CD4-positive, alpha-beta memory T cell (primary cell): ENCODE results near the gene ARHGAP24. TPM values are rescaled to one million over a fixed set of nuclear protein-coding genes. Genes with fewer than 3 reads are reported as not detected.

Experiments
- CTCF ChIA-PET: fragments of 350-600 bp; sonication (Branson Sonifier 250); formaldehyde crosslinking; loops from one replicate; lab custom pipeline; 2021; ENCODE audit warnings: inconsistent platforms; ENCODE audit not compliant: partially characterized antibody; lab: Charles Lee
- POLR2A ChIA-PET: fragments of 350-600 bp; sonication (Branson Sonifier 250); formaldehyde crosslinking; loops from one replicate; lab custom pipeline; 2021; ENCODE audit not compliant: partially characterized antibody; lab: Charles Lee
- DNase-seq, 5 donors: peaks; one replicate each; pipeline versions ENCODE4 v3.0.0 to v3.0.0-alpha.2; 2020 to 2022; ENCODE audit warnings: mixed read lengths in 1 of 5
- H3K27ac ChIP-seq: one replicate; pipeline ENCODE4 v1.7.0; 2013; ENCODE audit warnings: low read depth, low read length
- H3K27me3 ChIP-seq: 2 replicates; pipeline ENCODE4 v1.7.0; 2013; ENCODE audit warnings: mild to moderate bottlenecking, low read length, moderate library complexity; ENCODE audit not compliant: insufficient read depth
- H3K36me3 ChIP-seq: 2 replicates; pipeline ENCODE4 v1.7.0; 2013; ENCODE audit warnings: mild to moderate bottlenecking, low read length, moderate library complexity; ENCODE audit not compliant: insufficient read depth
- H3K4me1 ChIP-seq: 2 replicates; pipeline ENCODE4 v1.7.0; 2013; ENCODE audit warnings: mild to moderate bottlenecking, low read length, moderate library complexity; ENCODE audit not compliant: insufficient read depth
- H3K4me3 ChIP-seq, 2 donors: one replicate each; pipeline ENCODE4 v1.7.0; 2013; ENCODE audit warnings: low read length in 2 of 2, mild to moderate bottlenecking in 1 of 2
- H3K9me3 ChIP-seq, 2 donors: one replicate each; pipeline ENCODE4 v1.7.0; 2013; ENCODE audit warnings: low read length in 2 of 2, control low read depth in 1 of 2; ENCODE audit not compliant: control insufficient read depth in 1 of 2
- H3K27ac Mint-ChIP-seq, 7 donors: one replicate each; pipeline ENCODE4 v1.8.0; 2020 to 2021; ENCODE audit warnings: mixed read lengths in 7 of 7, mild to moderate bottlenecking in 6 of 7, inconsistent platforms in 3 of 7, moderate library complexity in 3 of 7
- H3K27me3 Mint-ChIP-seq, 2 donors: one replicate each; pipeline ENCODE4 v1.8.0; 2020 to 2021; ENCODE audit warnings: mixed read lengths in 2 of 2
- H3K36me3 Mint-ChIP-seq, 2 donors: one replicate each; pipeline ENCODE4 v1.8.0; 2020 to 2021; ENCODE audit warnings: mixed read lengths in 2 of 2, inconsistent platforms in 1 of 2, mild to moderate bottlenecking in 1 of 2
- H3K4me1 Mint-ChIP-seq, 4 donors: one replicate each; pipeline ENCODE4 v1.8.0; 2020 to 2021; ENCODE audit warnings: mixed read lengths in 4 of 4, mild to moderate bottlenecking in 1 of 4
- H3K4me3 Mint-ChIP-seq, 8 donors: one replicate each; pipeline ENCODE4 v1.8.0; 2020 to 2021; ENCODE audit warnings: mixed read lengths in 8 of 8, mild to moderate bottlenecking in 7 of 8, moderate library complexity in 6 of 8, inconsistent platforms in 3 of 8
- H3K9me3 Mint-ChIP-seq, 8 donors: one replicate each; pipeline ENCODE4 v1.8.0; 2020 to 2021; ENCODE audit warnings: mixed read lengths in 8 of 8, mild to moderate bottlenecking in 5 of 8, inconsistent platforms in 3 of 8, moderate library complexity in 1 of 8
- intact Hi-C: fragments of 100-400 bp; cut with micrococcal nuclease; formaldehyde crosslinking; loops from one replicate; pipeline ENCODE4 v1.15.1; 2023
- polyA plus RNA-seq, 2 donors: library from polyadenylated mRNA; unstranded; fragments of 300-500 nt; fragmentation: Illumina TruSeq; gene quantifications; one replicate each; pipeline ENCODE4 v1.2.3, GENCODE V29; 2021
- total RNA-seq, 2 experiments: library from RNA; stranded (reverse); gene quantifications; one replicate each; pipeline ENCODE4 v1.2.3, GENCODE V29; 2021

The ARHGAP24 gene
- total and polyA plus RNA-seq, 4 experiments from 2014 or later: 0.30 TPM; not detected in 3

DNA sequence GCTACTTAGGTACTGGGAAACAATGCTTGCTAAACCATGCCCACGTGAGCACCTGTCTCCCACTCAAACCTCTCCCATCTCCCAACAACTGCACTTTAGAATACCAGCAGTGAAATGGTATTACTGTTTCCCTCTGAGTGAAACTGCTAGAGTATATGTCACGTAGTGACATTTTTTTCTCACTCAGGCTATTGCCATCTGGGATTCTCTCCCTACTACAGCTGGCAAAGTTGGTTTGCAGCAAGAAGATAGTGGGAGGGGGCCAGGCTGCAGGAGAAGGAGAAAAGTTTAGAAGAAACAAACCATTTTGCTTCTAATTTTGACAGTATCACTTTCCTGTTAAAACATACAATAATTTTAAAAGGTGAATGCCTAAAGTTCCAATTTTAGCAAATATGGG is 526.6 kb downstream of the ARHGAP24 start:
- Mint-ChIP-seq H3K27ac (no peak overlapping the region), H3K4me1 (no peaks in the 10 kb centered on the region), H3K27me3 (peaks cover 0 to 3% of the 10 kb centered on the region in 2 donors), H3K4me3 (no peak overlapping the region), H3K36me3 (no peaks in the 10 kb centered on the region), H3K9me3 (peaks cover 0 to 6% (median 0%) of the 10 kb centered on the region in 8 donors)
- intact Hi-C loops: no loop called here
- Histone ChIP-seq H3K9me3 (no peaks in the 10 kb centered on the region), H3K4me3 (no peak overlapping the region), H3K27me3 (no peaks in the 10 kb centered on the region), H3K36me3 (no peaks in the 10 kb centered on the region), H3K4me1 (no peaks in the 10 kb centered on the region), H3K27ac (no peak overlapping the region)
- CTCF ChIA-PET: no interaction called here
- POLR2A ChIA-PET: no interaction called here
- DNase-seq: no peak

DNA sequence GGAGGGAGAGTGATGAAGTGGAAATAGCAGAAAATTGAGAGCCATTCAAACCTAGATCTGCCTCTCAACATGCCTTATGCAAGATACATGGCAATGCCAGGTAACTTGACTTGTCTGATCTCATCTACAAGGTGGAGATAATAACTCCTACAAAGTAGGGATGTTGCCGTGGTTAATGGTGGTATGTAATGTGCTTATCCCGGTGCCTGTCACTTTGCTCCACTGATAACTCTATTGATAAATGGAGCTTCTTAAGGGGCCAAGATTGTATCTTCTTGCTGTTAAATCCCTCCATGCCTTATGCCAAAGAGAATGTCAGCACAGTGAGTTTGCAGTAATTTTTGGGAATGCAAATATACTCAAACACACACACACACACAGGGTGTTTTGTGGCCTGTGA is 529.1 kb downstream of the ARHGAP24 start:
- no peaks in the 10 kb centered on the region for H3K4me1 ChIP-seq
- no peaks in the 10 kb centered on the region for H3K4me1 Mint-ChIP-seq
- POLR2A ChIA-PET: no interaction called here
- H3K36me3 ChIP-seq: no peaks in the 10 kb centered on the region
- no peaks in the 10 kb centered on the region for H3K27me3 ChIP-seq
- H3K9me3 Mint-ChIP-seq: peaks cover 0 to 6% (median 0%) of the 10 kb centered on the region in 8 donors
- no peaks in the 10 kb centered on the region for H3K9me3 ChIP-seq
- no peaks in the 10 kb centered on the region for H3K36me3 Mint-ChIP-seq
- no peak for DNase-seq
- no peak overlapping the region for H3K27ac ChIP-seq
- intact Hi-C loops: no loop called here
- CTCF ChIA-PET: no interaction called here
- peaks cover 0 to 3% of the 10 kb centered on the region in 2 donors for H3K27me3 Mint-ChIP-seq
- no peak overlapping the region for H3K4me3 ChIP-seq
- H3K4me3 Mint-ChIP-seq: no peak overlapping the region
- H3K27ac Mint-ChIP-seq: no peak overlapping the region

DNA sequence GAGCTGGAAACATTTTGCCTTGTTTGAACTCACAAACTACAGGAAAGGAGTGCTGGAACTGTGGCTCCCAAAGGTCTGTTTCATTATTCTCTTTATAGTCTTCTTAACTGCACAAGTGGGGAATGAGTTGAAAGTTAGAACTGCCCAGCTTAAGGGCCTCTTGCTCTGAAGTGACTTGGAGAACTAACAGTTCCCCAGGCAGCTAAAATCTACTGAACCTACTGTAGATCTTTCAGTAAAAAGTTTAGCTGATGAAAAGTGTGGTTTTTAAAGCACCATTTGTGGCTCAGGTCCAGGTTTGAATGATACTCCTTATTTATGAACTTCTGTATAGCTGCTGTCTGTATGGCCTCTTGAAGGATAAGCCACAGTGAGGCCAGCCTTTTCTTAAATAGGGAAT is 531.1 kb downstream of the ARHGAP24 start:
- no peaks in the 10 kb centered on the region for H3K9me3 ChIP-seq
- H3K4me3 Mint-ChIP-seq: no peak overlapping the region
- H3K27ac ChIP-seq: no peak overlapping the region
- ChIA-PET POLR2A (no interaction called here), CTCF (no interaction called here)
- no peaks in the 10 kb centered on the region for H3K4me1 ChIP-seq
- H3K4me1 Mint-ChIP-seq: no peaks in the 10 kb centered on the region
- intact Hi-C loops: no loop called here
- no peaks in the 10 kb centered on the region for H3K36me3 ChIP-seq
- no peaks in the 10 kb centered on the region for H3K36me3 Mint-ChIP-seq
- peaks cover 0 to 3% of the 10 kb centered on the region in 2 donors for H3K27me3 Mint-ChIP-seq
- no peaks in the 10 kb centered on the region for H3K27me3 ChIP-seq
- no peak overlapping the region for H3K4me3 ChIP-seq
- no peak overlapping the region for H3K27ac Mint-ChIP-seq
- DNase-seq: no peak
- peaks cover 0 to 6% (median 0%) of the 10 kb centered on the region in 8 donors for H3K9me3 Mint-ChIP-seq

DNA sequence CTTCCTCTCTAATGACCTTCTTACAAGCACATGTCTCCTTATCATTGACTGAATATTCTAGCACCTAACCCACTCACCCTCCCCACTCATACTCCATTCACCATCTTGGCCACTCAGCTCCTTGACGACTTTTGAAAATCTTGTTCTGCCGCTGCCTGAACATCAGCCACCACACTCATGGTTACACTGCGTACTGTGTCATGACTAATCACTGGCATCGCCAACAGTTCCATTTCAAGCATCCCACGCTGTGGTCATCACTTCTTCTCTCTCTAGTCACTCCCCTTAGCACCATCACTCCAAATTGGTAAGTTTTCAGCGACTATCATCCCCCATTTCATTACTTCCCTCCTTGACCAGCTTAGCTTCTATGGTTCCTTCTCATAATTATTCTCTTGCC is 532.1 kb downstream of the ARHGAP24 start:
- Histone ChIP-seq H3K36me3 (no peaks in the 10 kb centered on the region), H3K9me3 (no peaks in the 10 kb centered on the region), H3K27me3 (no peaks in the 10 kb centered on the region), H3K27ac (no peak overlapping the region), H3K4me3 (no peak overlapping the region), H3K4me1 (no peaks in the 10 kb centered on the region)
- Mint-ChIP-seq H3K36me3 (no peaks in the 10 kb centered on the region), H3K27me3 (peaks cover 0 to 1% of the 10 kb centered on the region in 2 donors), H3K9me3 (peaks cover 0 to 7% (median 0%) of the 10 kb centered on the region in 8 donors), H3K4me1 (no peaks in the 10 kb centered on the region), H3K4me3 (no peak overlapping the region), H3K27ac (no peak overlapping the region)
- intact Hi-C loops: no loop called here
- CTCF ChIA-PET: no interaction called here
- POLR2A ChIA-PET: no interaction called here
- no peak for DNase-seq

DNA sequence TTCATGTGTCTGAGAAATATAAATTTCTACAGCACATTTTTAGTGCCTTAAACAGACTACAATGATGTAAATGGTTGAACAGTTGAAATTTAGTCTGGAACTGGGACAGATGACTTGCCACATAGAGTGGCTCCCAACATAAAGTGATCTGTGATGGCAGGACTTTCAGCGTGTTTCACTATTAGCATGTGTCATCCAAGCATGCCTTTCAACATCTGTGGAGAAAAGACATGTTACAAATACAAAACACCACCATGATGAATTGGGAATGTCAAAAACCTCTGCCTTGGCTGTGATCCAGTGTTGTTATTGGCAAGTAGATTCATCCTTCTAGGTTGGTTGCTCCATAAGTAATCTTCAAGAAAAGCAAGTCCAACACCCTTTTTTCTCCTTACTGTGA is 536.2 kb downstream of the ARHGAP24 start:
- CTCF ChIA-PET: no interaction called here
- no peaks in the 10 kb centered on the region for H3K9me3 ChIP-seq
- no peaks in the 10 kb centered on the region for H3K4me1 Mint-ChIP-seq
- POLR2A ChIA-PET: no interaction called here
- no peak overlapping the region for H3K4me3 Mint-ChIP-seq
- H3K36me3 Mint-ChIP-seq: no peaks in the 10 kb centered on the region
- DNase-seq: no peak
- no peak overlapping the region for H3K4me3 ChIP-seq
- H3K27ac ChIP-seq: no peak overlapping the region
- peaks cover 0 to 3% (median 0%) of the 10 kb centered on the region in 8 donors for H3K9me3 Mint-ChIP-seq
- no peak overlapping the region for H3K27ac Mint-ChIP-seq
- no peaks in the 10 kb centered on the region for H3K27me3 ChIP-seq
- no peaks in the 10 kb centered on the region for H3K4me1 ChIP-seq
- intact Hi-C loops: no loop called here
- no peaks in the 10 kb centered on the region for H3K36me3 ChIP-seq
- H3K27me3 Mint-ChIP-seq: no peaks in the 10 kb centered on the region

DNA sequence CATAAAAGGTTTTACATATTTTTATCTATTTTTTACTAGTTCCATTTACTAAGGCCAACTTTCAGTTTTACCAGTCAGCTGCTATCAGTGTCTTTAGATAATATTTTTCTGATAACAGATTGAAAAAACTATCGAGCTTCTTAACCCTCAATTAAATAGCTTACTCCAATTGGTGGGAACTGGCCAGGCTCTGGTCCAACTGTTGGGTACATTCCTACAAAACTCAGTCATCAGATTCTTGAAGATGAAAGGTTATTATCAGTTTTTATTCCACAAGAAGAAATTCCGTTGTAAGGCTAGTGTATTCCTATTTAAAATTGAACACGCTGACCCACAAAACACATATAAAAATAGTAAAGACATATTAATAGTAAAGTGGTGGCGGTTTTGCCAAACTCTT is 538.7 kb downstream of the ARHGAP24 start:
- no peak for DNase-seq
- Histone ChIP-seq H3K27me3 (no peaks in the 10 kb centered on the region), H3K4me3 (no peak overlapping the region), H3K4me1 (no peaks in the 10 kb centered on the region), H3K27ac (no peak overlapping the region), H3K9me3 (no peaks in the 10 kb centered on the region), H3K36me3 (no peaks in the 10 kb centered on the region)
- POLR2A ChIA-PET: no interaction called here
- CTCF ChIA-PET: no interaction called here
- no peaks in the 10 kb centered on the region for H3K4me1 Mint-ChIP-seq
- intact Hi-C loops: no loop called here
- no peak overlapping the region for H3K4me3 Mint-ChIP-seq
- H3K27me3 Mint-ChIP-seq: no peaks in the 10 kb centered on the region
- no peaks in the 10 kb centered on the region for H3K36me3 Mint-ChIP-seq
- peaks cover 0 to 3% (median 0%) of the 10 kb centered on the region in 8 donors for H3K9me3 Mint-ChIP-seq
- no peak overlapping the region for H3K27ac Mint-ChIP-seq

DNA sequence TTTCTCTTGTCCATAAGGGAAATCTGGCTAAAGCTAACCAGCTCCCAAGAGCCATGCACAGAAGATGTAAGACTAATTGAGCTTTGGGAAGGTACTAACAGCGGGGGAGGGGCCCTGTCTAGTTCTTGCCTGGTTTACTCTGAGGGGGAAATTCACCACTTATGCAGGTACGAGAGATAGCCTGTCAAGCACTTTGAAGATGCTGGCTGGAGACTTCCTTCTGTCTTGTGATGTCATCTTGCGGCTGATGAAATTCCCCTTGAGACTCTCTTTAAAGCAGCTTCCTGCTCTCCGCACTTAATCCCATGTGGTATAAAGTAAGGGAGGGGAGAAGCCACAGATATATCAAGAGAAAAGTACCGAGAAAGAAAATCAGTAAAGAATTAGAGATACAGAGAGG is 539.6 kb downstream of the ARHGAP24 start:
- Mint-ChIP-seq H3K4me3 (no peak overlapping the region), H3K27me3 (no peaks in the 10 kb centered on the region), H3K4me1 (no peaks in the 10 kb centered on the region), H3K36me3 (no peaks in the 10 kb centered on the region), H3K9me3 (peaks cover 0 to 3% (median 0%) of the 10 kb centered on the region in 8 donors), H3K27ac (no peak overlapping the region)
- no peaks in the 10 kb centered on the region for H3K27me3 ChIP-seq
- CTCF ChIA-PET: no interaction called here
- intact Hi-C loops: no loop called here
- no peak overlapping the region for H3K4me3 ChIP-seq
- H3K36me3 ChIP-seq: no peaks in the 10 kb centered on the region
- no peaks in the 10 kb centered on the region for H3K9me3 ChIP-seq
- no peaks in the 10 kb centered on the region for H3K4me1 ChIP-seq
- DNase-seq: no peak
- POLR2A ChIA-PET: no interaction called here
- no peak overlapping the region for H3K27ac ChIP-seq
